ENCODE data around the gene SH3PXD2A. TPM values are rescaled to one million over a fixed set of nuclear protein-coding genes. Genes with fewer than 3 reads are reported as not detected.
A peak's percentile ranks its signal among the peaks of the same experiment; 100 is the strongest.

The SH3PXD2A gene
- total and polyA plus RNA-seq, 9 of the 15 experiments (the other 6 are each of a cell fraction or from before 2014, with no cell fraction given): 0.41 to 9.3 (median 2.5) TPM

DNA sequence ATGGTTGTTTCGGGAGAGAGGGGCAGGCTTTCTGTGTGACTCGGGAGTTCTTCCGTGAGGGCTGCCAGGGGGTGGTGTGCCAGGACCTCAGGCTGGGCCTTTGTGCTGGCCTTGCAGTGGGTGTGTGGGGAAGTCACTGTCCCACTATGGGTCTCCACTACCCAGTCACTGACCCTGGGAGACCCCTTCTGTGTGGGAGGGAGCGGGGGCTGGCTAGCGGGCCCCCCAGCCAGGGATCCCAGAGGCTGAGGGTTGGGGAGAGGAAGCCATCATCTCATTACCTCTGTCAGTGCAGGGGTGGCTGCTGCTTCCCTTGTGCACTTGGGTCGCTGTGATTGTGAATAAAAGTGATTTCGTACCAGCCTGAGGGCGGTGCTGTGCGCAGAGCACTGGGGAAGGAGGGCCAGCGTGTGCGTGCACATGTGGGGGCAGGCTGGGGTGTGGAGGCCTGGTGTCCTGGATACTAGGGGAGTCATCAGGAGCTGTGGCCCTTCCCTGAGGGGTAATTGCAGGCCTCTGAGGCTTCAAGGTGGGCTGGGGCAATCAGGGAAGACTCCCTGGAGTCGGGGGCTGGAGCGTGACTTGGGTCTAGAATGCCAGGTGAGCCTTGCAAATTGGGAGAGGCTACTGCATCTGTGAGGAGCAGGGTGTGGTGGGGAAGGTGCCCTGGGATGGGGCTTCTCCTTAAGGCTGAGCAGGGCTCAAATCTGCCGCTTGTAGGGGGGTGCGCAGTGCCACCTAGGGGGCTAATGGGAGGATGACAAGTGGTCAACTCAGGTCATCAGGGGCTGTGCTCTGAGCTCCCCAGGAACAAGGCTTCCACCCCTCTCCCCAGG lies 263.0 kb downstream of the SH3PXD2A start:
- Histone ChIP-seq H3K79me2 (ENCODE audit: control insufficient read depth, insufficient read depth, low read length) (no peaks in the 10 kb centered on the region), H3K36me3 (ENCODE audit: control insufficient read depth, insufficient read depth, low read length) (no peaks in the 10 kb centered on the region), H3K9ac (ENCODE audit: insufficient read depth in 1 of 2, low read depth in 2 of 2, low read length in 2 of 2) (no peak overlapping the region), H3K4me3 (no peak overlapping the region), H3K27me3 (ENCODE audit: control insufficient read depth in 2 of 2, insufficient read depth in 2 of 2, low read length in 2 of 2) (no peaks in the 10 kb centered on the region), H4K20me1 (replicated peaks; ENCODE audit: control insufficient read depth, insufficient read depth, low read length) (no peaks in the 10 kb centered on the region), H3K9me3 (replicated peaks; ENCODE audit: control insufficient read depth, insufficient read depth, low read depth, low read length) (no peaks in the 10 kb centered on the region), H3K4me1 (replicated peaks in 1 of 2; ENCODE audit: control insufficient read depth in 2 of 2, insufficient read depth in 2 of 2, low read length in 2 of 2) (no peaks in the 10 kb centered on the region; a peak in 2 of 5 replicates), H3K9me1 (ENCODE audit: control insufficient read depth, insufficient read depth, low read length) (no peaks in the 10 kb centered on the region), H3K27ac (ENCODE audit: extremely low read depth, low read depth, low read length) (no peak overlapping the region), H3K4me2 (ENCODE audit: insufficient read depth, low read length) (no peak overlapping the region), H2AFZ (ENCODE audit: low read depth, low read length) (no peak overlapping the region)
- intact Hi-C loops (cut with micrococcal nuclease): loop anchor here (2.0 to 5.0 kb wide), 2 partner anchors 105 to 176 kb away; no protein-coding TSS in a partner anchor
- ATAC-seq (peak; percentile 97), DNase-seq (ENCODE audit: extremely low read depth in 1 of 4, low spot score in 3 of 4) (peak; percentile 61 to 80 (median 80)), FAIRE-seq (peak; percentile 72)
- POLR2A ChIA-PET: interaction anchor here (0.6 to 1.1 kb wide), 5 partner anchors 13 to 985 kb away, joined by 3 to 4 read pairs (median 3); no protein-coding TSS in a partner anchor
- CTCF ChIA-PET (ENCODE audit: low intra/inter-chr PET ratio): interaction anchor here (0.5 to 1.5 kb wide), 2 partner anchors 176 to 267 kb away, joined by 3 to 11 read pairs; no protein-coding TSS in a partner anchor
- BruUV-seq (replicated peaks): no TSS peak
- WGBS (ENCODE audit: insufficient coverage, low coverage, missing lambda C conversion rate): 50% methylated on average over 9 of the region's 15 CpGs
- in situ Hi-C loops (cut with MboI): loop anchor here (25.0 kb wide), 1 partner anchor 270 kb away; the partner anchor contains the start of gene SH3PXD2A
- TF ChIP-seq ZNF133 (CRISPR knock-in tag; IDR thresholded peaks at IDR 0.05) (no peak), ZFP36 (IDR thresholded peaks at IDR 0.05; ENCODE audit: low read depth, low read length, partially characterized antibody) (peak; percentile 72), CREB3L1 (IDR thresholded peaks at IDR 0.05; ENCODE audit: borderline replicate concordance, low read depth) (no peak), MCM7 (IDR thresholded peaks at IDR 0.05) (no peak), MAZ (CRISPR knock-in tag; conservative IDR thresholded peaks at IDR 0.05 in 1 of 2, IDR thresholded peaks at IDR 0.05 in 1 of 2) (0 out of 4 replicates have a peak, but pooled peaks of 1 of the 2 experiments have one; percentile 19), TRIM28 (IDR thresholded peaks at IDR 0.05) (no peak), ILK (tag; IDR thresholded peaks at IDR 0.05; ENCODE audit: borderline replicate concordance, low read depth) (no peak), RAD21 (CRISPR knock-in tag; conservative IDR thresholded peaks at IDR 0.05 in 1 of 2, IDR thresholded peaks at IDR 0.05 in 1 of 2) (peak; percentile 39 to 70; a peak in 3 of 4 replicates), SMARCA4 (IDR thresholded peaks at IDR 0.05) (no peak), SMC3 (conservative IDR thresholded peaks at IDR 0.05; ENCODE audit: insufficient read depth, low read depth, low read length) (0 out of 2 replicates have a peak, but pooled peaks have one; percentile 24), CREM (IDR thresholded peaks at IDR 0.05; ENCODE audit: low read depth) (0 out of 2 replicates have a peak, but pooled peaks have one; percentile 25)
- TF ChIP-seq, protein P1, sequence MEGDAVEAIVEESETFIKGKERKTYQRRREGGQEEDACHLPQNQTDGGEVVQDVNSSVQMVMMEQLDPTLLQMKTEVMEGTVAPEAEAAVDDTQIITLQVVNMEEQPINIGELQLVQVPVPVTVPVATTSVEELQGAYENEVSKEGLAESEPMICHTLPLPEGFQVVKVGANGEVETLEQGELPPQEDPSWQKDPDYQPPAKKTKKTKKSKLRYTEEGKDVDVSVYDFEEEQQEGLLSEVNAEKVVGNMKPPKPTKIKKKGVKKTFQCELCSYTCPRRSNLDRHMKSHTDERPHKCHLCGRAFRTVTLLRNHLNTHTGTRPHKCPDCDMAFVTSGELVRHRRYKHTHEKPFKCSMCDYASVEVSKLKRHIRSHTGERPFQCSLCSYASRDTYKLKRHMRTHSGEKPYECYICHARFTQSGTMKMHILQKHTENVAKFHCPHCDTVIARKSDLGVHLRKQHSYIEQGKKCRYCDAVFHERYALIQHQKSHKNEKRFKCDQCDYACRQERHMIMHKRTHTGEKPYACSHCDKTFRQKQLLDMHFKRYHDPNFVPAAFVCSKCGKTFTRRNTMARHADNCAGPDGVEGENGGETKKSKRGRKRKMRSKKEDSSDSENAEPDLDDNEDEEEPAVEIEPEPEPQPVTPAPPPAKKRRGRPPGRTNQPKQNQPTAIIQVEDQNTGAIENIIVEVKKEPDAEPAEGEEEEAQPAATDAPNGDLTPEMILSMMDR (IDR thresholded peaks at IDR 0.05 in 2 of 3, conservative IDR thresholded peaks at IDR 0.05 in 1 of 3; ENCODE audit: insufficient read depth in 2 of 3, low read depth in 1 of 3, low read length in 3 of 3): peak; percentile 70 to 77 (median 75)

All from K562 (cell line).